ENCODE data around the gene TNC.

The TNC gene

DNA sequence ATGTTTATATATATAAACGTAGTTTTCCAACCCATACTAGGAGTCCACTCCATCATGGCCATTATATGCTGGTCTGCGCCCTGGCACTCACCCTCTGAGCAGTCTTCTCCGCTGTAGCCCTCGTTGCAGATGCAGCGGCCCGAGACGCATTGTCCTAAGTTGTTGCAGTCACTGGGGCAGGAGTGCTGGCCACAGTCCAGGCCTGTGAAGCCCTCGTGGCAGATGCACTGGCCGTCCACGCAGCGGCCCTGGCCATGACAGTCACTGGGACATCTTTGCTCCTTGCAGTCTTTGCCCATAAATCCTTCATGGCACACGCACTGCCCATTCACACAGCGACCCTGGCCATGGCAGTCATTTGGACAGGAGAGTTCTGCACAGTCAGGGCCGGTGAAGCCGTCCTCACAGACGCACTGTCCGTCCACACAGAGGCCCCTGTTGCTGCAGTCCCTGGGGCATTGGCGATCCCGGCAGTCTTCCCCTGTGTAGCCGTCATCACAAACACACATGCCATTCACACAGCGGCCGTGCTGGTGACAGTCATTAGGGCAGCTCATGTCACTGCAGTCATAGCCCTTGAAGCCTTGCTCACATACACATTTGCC lies 32.1 kb downstream of the TNC start:
- no peak for TF ChIP-seq CTCF (conservative IDR thresholded peaks at IDR 0.05)
- no peak overlapping the region for H3K27ac ChIP-seq

DNA sequence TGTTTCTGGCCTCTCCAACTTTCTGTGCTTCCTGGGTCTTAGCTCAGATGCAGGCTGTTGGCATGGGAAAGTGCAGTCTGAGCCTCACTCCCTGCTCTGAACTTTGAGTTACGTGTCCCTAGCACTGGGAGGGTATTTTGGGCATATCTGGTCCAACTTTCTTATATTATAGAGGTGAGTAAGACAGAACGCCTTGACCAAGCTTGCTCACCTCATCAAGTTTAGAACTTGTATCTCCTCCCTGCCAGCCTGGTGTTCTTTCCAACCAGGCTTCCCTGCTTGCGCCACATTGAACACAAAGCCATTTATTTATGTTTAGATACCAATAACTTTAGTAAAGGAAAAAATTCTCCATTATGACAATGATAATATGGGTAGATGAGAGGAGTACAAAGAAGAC lies 33.2 kb downstream of the TNC start:
- H3K27ac ChIP-seq: no peak overlapping the region
- TF ChIP-seq CTCF (conservative IDR thresholded peaks at IDR 0.05): no peak

- no peak overlapping the region for H3K27ac ChIP-seq
- no peak for TF ChIP-seq CTCF (conservative IDR thresholded peaks at IDR 0.05)
These were observed 33.8 kb downstream of the TNC start for GRCh38 chr9:115084157-115084556.

GRCh38 chr9:115080242-115080641 lies 37.7 kb downstream of the TNC start:
- TF ChIP-seq CTCF (conservative IDR thresholded peaks at IDR 0.05): no peak
- no peak overlapping the region for H3K27ac ChIP-seq

- no peak for TF ChIP-seq CTCF (conservative IDR thresholded peaks at IDR 0.05)
These were observed 38.8 kb downstream of the TNC start for GRCh38 chr9:115079156-115079555.

DNA sequence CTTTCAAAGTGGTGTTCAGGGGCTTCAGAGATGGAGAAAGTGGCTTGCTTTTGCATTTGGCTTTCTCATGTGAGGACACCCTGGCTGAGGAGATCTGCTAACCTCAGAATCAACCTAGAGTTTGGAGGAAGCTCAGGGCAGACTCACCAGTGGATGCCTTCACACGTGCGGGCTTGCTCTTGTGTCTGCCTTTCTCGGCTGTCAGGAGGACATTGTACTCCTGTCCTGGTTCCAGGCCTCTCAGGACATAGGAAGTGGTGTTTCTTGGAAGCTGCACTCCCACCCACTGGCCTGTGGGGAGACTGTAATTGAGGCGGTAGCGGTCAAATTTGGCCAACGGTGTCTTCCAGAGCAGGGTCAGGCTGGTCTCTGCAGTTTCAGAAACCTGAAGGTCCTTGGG lies 44.5 kb downstream of the TNC start:
- no peak for TF ChIP-seq CTCF (conservative IDR thresholded peaks at IDR 0.05)
- H3K27ac ChIP-seq: no peak overlapping the region

More at GRCh38 chr9:115079156-115079555, 38.8 kb downstream of the TNC start:
- H3K27ac ChIP-seq: no peak overlapping the region

GRCh38 chr9:115071176-115071575 lies 46.8 kb downstream of the TNC start:
- no peak for TF ChIP-seq CTCF (conservative IDR thresholded peaks at IDR 0.05)
- H3K27ac ChIP-seq: no peak overlapping the region
